Activated CD8-positive, alpha-beta memory T cell treated with anti-CD3 and anti-CD28 coated beads, Interleukin-2, amount 50 U/mL, for 1 hour (primary cell): ENCODE results near the gene FAM219A.
A peak's percentile ranks its signal among the peaks of the same experiment; 100 is the strongest.
"Not testable (repeated sequence)": the region's sequence is repeated elsewhere in the genome, so short reads cannot be mapped to it uniquely, and the experiment has no call there.

ENCODE experiments used
- DNase-seq: peaks from one replicate; pipeline ENCODE4 v3.0.0-alpha.2; 2020; ENCODE audit errors: extremely low read depth

The FAM219A gene

GRCh38 chr9:34376596-34377403, 81.6 kb downstream of the FAM219A start, which contains the start of gene MYORG:
TSS of gene MYORG (minus strand) at chr9:34376898. CDS start at chr9:34372943, 3,955 bp downstream.
- peak; percentile 87 for DNase-seq

- no peak for DNase-seq
These were observed 82.3 kb downstream of the FAM219A start for GRCh38 chr9:34375901-34376595.

GRCh38 chr9:34374905-34375552, 83.3 kb downstream of the FAM219A start:
- DNase-seq: no peak

GRCh38 chr9:34374339-34374738, 84.0 kb downstream of the FAM219A start:
- no peak for DNase-seq

GRCh38 chr9:34373749-34374148, 84.6 kb downstream of the FAM219A start:
- no peak for DNase-seq

- DNase-seq: no peak
These were observed 85.8 kb downstream of the FAM219A start for GRCh38 chr9:34372467-34373011.

GRCh38 chr9:34371886-34372466, 86.4 kb downstream of the FAM219A start:
- no peak for DNase-seq

- no peak for DNase-seq
These were observed 87.1 kb downstream of the FAM219A start for GRCh38 chr9:34370970-34371880.

GRCh38 chr9:34370335-34370969, 87.9 kb downstream of the FAM219A start:
- DNase-seq: no peak

GRCh38 chr9:34369636-34370035, 88.7 kb downstream of the FAM219A start:
- DNase-seq: no peak

GRCh38 chr9:34368796-34369195, 89.6 kb downstream of the FAM219A start:
- DNase-seq: not testable (repeated sequence)

- DNase-seq: not testable (repeated sequence)
These were observed 90.5 kb downstream of the FAM219A start for GRCh38 chr9:34367751-34368410.

GRCh38 chr9:34366365-34366764, 92.0 kb downstream of the FAM219A start:
- DNase-seq: no peak

- no peak for DNase-seq
These were observed 93.1 kb downstream of the FAM219A start for GRCh38 chr9:34365282-34365681.

- DNase-seq: no peak
These were observed 94.6 kb downstream of the FAM219A start for GRCh38 chr9:34363619-34364351.

- DNase-seq: no peak
These were observed 95.7 kb downstream of the FAM219A start for GRCh38 chr9:34362614-34363214.

GRCh38 chr9:34352957-34353356, 105.4 kb downstream of the FAM219A start:
- not testable (repeated sequence) for DNase-seq

GRCh38 chr9:34352122-34352652, 106.2 kb downstream of the FAM219A start:
- not testable (repeated sequence) for DNase-seq
